ENCODE results near the gene ARSG. TPM values are rescaled to one million over a fixed set of nuclear protein-coding genes. Genes with fewer than 3 reads are reported as not detected.
"Not testable (repeated sequence)": the region's sequence is repeated elsewhere in the genome, so short reads cannot be mapped to it uniquely, and the experiment has no call there.

Gene ARSG
- total RNA-seq, 1 experiment from 2014 or later, result 3.5 TPM

- no peak for DNase-seq (ENCODE audit: low read depth)
Measured at GRCh38 chr17:68397108-68397536, 105.8 kb downstream of the ARSG start.

DNA sequence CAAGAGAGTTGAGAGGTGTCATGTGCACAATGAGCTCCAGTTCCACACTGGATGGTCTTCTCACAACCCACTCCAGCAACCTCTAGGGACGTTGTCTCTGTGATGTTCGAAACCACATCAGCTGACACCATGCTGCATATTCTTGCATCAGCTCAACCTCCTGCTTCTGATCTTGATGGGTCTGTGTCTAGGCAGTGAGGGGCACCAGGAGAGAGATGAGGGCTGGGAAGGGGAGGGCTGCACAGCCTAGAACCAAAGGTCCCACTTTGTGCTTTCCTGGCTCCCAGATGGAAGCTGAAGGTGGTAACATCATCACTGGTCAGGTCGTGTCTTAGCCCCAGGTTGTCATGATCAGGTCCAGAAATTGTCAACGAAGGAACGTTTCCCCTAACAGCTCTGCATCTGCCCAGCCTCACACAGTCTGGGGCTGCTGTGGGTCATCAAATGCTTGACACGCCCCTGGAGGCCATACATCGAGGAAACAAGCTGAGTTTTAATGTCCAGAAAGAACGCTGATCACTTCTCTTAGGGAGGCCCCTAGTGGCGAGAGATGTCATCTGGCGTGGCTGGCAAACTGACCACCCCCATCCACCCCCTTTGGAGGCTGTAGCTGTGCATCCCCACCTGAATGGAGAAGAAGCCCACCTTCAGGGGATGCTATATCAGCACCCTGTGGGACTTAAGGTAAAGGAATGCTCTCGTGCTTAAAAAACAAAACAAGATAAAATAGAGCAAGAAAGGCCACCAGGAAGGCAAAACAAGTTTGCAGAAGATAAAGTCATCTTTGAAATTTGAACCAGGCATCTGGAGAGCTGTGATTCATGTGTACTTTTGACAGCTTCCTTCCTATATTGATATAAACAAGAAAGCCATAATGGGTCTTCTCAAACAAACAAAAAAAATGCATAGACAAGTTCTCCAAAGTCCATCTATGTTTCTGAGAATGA is 107.7 kb downstream of the ARSG start:
- DNase-seq (ENCODE audit: low read depth), result peak; percentile 63

- no peak for DNase-seq (ENCODE audit: low read depth)
Measured at GRCh38 chr17:68399638-68400403, 108.5 kb downstream of the ARSG start.

DNA sequence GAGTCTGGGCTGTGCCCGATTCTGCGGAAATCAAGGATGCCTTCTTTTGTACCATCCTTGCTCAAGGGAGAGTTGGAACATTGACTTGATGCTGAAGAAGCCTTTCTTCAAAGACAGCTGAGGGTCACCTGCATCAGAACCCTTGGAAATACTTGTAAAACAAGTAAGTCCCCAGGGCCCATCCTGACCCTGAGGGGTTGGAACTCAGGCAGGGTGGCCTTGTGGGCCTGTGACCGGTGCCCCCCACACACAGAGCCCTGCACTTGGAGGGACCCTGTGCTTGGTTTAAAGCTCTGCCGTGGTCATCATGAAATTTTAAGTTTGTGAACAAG is 109.1 kb downstream of the ARSG start:
- no peak for DNase-seq (ENCODE audit: low read depth)

DNA sequence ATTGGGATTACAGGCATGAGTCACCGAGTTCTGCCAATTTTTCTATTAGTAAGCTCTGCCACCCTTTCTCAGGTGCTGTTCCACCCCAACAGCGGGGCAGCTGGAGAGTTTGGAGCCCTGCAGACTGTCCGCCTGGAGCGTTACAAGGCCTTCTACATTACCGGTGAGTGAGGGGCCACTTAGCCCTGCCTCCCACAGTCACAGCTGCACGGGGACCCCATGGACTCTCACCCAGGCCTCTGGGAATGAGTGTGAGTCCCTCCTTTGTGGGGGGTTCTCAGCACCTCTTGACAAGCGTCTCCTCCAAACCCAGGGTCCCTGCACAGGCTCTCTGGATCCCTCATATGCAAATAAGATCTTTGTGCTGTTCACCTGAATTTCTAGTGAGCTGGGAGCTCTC is 110.0 kb downstream of the ARSG start:
- no peak for DNase-seq (ENCODE audit: low read depth)

DNA sequence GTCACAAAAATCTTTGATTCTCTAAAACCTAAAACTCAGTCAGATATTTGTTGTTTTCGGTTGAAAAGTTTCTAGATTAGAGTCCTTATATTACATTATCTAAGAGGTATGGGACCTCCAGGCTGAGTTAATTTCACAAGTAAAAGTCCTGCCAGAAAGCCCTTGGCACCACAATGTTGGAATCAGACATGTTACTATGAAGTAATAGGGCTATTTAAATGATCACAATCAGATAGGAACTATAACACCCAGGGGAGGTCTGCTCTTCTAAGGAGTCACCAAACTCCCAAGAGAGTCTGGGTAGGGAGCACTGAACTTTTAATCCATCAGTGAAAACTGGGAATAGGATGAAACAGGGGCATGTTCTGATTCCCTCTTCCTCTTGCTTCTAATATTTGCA is 111.8 kb downstream of the ARSG start:
- DNase-seq (ENCODE audit: low read depth), result no peak

- not testable (repeated sequence) for DNase-seq (ENCODE audit: low read depth)
Measured at GRCh38 chr17:68403837-68404236, 112.5 kb downstream of the ARSG start.

DNA sequence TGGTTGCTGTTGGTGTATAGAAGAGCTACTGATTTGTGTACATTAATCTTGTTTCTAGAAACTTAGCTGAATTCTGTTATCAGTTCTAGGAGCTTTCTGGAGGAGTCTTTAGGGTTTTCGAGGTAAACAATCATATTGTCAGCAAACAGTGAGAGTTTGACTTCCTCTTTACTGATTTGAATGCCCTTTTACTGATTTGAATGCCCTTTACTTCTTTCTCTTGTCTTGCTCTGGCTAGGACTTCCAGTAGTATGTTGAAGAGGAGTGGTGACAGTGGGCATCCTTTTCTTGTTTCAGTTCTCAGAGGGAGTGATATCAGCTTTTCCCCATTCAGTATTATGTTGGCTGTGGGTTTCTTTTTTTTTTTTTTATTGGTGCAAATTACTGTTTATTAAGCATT is 116.4 kb downstream of the ARSG start:
- not testable (repeated sequence) for DNase-seq (ENCODE audit: low read depth)

DNA sequence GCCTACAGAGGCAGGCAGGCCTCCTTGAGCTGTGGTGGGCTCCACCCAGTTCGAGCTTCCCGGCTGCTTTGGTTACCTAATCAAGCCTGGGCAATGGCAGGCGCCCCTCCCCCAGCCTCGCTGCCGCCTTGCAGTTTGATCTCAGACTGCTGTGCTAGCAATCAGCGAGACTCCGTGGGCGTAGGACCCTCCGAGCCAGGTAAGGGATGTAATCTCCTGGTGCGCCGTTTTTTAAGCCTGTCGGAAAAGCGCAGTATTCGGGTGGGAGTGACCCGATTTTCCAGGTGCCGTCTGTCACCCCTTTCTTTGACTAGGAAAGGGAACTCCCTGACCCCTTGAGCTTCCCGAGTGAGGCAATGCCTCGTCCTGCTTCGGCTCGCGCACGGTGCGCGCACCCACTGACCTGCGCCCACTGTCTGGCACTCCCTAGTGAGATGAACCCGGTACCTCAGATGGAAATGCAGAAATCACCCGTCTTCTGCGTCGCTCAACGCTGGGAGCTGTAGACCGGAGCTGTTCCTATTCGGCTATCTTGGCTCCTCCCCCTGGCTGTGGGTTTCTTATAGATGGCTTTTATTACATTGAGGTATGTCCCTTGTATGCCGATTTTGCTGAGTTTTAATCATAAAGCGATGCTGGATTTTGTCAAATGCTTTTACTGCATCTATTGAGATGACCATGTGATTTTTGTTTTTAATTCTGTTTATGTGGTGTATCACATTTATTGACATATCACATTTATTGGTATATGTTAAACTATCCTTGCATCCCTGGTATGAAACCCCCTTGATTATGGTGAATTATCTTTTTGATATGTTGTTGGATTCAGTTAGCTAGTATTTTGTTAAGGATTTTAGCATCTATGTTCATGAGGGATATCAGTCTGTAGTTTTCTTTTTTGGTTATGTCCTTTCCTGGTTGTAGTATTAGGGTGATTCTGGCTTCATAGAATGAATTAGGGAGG is 122.6 kb downstream of the ARSG start:
- DNase-seq (ENCODE audit: low read depth), result not testable (repeated sequence)

- DNase-seq (ENCODE audit: low read depth), result not testable (repeated sequence)
Measured at GRCh38 chr17:68414901-68415300, 123.6 kb downstream of the ARSG start.

- no peak for DNase-seq (ENCODE audit: low read depth)
Measured at GRCh38 chr17:68417317-68417716, 126.0 kb downstream of the ARSG start.

GRCh38 chr17:68418876-68419275 is 127.6 kb downstream of the ARSG start:
- DNase-seq (ENCODE audit: low read depth), result no peak

DNA sequence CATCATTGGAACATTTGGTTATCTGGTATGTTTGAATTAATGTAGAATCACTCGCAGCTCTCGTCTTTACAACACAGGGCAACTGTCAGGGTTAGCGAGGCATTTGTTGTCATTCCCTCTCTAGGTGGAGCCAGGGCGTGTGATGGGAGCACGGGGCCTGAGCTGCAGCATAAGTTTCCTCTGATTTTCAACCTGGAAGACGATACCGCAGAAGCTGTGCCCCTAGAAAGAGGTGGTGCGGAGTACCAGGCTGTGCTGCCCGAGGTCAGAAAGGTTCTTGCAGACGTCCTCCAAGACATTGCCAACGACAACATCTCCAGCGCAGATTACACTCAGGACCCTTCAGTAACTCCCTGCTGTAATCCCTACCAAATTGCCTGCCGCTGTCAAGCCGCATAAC is 128.8 kb downstream of the ARSG start:
- DNase-seq (ENCODE audit: low read depth), result no peak

GRCh38 chr17:68421486-68421885 is 130.2 kb downstream of the ARSG start:
- DNase-seq (ENCODE audit: low read depth), result no peak

DNA sequence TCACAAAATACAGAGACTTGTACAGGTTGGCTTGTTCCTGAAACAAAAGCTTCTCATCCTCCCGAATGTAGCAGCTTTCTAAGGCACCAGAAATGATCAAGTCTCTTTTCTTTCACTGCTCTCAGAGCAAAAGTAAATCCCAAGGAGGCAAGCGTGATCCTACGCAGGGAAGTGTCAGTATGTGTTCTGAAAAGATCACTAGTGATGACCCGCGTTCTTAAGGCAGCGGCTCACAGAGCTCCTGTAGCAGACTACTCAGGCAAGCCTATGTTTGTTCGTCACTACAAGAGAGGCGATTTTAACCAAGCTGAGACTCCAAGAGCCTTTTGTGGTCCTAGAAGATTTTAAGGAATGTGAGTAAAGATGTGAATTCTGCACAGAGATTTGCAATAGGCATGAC is 131.5 kb downstream of the ARSG start:
- DNase-seq (ENCODE audit: low read depth), result no peak

DNA sequence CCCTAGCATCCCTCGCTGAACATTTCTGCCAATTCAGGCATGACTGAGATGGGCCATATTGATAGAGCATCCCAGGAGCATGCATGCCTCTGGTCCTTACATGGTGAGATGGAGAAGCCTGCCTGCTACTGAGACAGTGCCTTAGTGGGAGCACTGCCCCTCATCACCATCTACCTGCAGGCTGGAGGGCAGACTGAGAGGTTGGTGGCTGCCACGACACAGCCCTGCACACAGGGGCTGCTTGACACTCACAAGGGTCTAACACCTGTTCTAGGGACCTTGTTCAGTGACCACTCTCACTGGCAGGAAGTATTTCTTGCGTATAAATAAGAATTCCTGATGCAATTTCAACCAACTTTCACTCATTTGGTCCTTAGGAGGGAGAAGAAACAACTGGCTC is 132.0 kb downstream of the ARSG start:
- no peak for DNase-seq (ENCODE audit: low read depth)

- DNase-seq (ENCODE audit: low read depth), result no peak
Measured at GRCh38 chr17:68424203-68424602, 132.9 kb downstream of the ARSG start.

DNA sequence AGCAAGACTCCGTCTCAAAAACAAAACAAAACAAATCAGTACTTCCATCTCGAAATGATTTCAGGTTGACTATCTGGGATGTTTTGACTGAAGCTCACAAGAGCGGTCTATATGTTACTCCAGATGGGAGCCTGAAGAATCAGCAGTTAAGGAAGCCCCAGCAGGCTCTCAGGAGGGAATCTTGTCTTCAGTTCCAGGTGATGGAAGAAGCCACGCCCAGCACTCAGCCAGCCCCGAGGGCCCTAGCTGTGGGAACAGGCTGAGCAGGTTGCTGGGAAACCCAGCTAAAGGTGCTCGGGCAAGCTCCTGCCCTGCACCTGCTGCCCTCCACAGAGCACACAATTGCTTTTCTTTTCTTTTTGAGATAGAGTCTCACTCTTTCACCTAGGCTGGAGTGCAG is 133.6 kb downstream of the ARSG start:
- DNase-seq (ENCODE audit: low read depth), result no peak

GRCh38 chr17:68425979-68426378 is 134.7 kb downstream of the ARSG start:
- no peak for DNase-seq (ENCODE audit: low read depth)

DNA sequence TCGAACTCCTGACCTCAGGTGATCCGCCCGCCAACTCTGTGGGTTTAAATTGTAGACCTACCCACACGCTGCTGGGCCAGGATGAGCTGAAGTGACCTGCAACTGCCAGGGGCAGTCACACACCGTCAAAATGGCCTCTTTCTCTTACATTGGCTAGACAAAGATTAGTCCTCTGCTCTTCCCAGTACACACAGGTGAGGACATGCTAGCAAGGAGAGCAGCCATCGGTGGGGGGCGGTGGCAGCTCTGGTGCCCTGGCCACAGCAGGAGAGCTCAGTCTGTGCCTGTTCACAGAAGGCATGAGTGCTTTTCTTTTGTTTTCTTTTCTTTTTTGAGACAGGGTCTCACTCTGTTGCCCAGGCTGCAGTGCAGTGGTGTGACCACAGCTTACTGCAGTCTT is 136.3 kb downstream of the ARSG start:
- no peak for DNase-seq (ENCODE audit: low read depth)

- DNase-seq (ENCODE audit: low read depth), result no peak
Measured at GRCh38 chr17:68428498-68429172, 137.3 kb downstream of the ARSG start.

All from M059J (cell line).